Measurements from ENCODE around the gene CST11. TPM values are rescaled to one million over a fixed set of nuclear protein-coding genes. Genes with fewer than 3 reads are reported as not detected.

CST11 gene
- total RNA-seq, 4 donors from 2014 or later: not detected

DNA sequence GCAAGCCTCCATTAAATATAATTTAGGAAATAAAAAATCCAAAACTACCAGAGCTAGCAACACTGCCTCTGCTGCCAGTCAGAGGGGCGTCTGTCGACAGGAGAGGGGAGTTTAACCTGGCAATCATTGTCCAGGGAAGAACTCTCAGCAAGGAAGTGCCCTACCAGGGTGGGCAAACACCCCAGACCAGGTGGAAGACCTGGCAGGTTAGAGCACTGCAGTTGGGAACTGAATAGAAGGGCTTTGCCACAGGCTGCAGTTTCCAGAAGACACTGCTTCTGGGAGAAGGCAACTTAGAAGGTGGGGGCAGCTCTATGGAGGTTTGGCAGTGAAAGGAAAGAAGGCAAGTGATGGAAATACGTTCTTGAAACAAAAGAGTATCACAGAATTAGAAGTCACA is 42.9 kb downstream of the CST11 start:
- DNase-seq: no peak
- in situ Hi-C loops (cut with MboI; ENCODE audit: low sequenced_read_pairs in 4 of 4) (loop anchor here in 1 of 4 donors (25.0 kb wide), 1 partner anchor 203 kb away; the partner anchor contains the start of gene CST9), intact Hi-C loops (cut with DNase I; ENCODE audit: low total_unique reads) (no loop called here)
- TF ChIP-seq, protein P1, sequence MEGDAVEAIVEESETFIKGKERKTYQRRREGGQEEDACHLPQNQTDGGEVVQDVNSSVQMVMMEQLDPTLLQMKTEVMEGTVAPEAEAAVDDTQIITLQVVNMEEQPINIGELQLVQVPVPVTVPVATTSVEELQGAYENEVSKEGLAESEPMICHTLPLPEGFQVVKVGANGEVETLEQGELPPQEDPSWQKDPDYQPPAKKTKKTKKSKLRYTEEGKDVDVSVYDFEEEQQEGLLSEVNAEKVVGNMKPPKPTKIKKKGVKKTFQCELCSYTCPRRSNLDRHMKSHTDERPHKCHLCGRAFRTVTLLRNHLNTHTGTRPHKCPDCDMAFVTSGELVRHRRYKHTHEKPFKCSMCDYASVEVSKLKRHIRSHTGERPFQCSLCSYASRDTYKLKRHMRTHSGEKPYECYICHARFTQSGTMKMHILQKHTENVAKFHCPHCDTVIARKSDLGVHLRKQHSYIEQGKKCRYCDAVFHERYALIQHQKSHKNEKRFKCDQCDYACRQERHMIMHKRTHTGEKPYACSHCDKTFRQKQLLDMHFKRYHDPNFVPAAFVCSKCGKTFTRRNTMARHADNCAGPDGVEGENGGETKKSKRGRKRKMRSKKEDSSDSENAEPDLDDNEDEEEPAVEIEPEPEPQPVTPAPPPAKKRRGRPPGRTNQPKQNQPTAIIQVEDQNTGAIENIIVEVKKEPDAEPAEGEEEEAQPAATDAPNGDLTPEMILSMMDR (IDR thresholded peaks at IDR 0.05 in 4 of 5, conservative IDR thresholded peaks at IDR 0.05 in 1 of 5): no peak
- no peak for TF ChIP-seq POLR2A (IDR thresholded peaks at IDR 0.05)
- Histone ChIP-seq H3K27me3 (no peaks in the 10 kb centered on the region), H3K4me1 (peaks cover 51 to 58% of the 10 kb centered on the region in 2 donors), H3K9me3 (no peaks in the 10 kb centered on the region), H3K27ac (no peak overlapping the region), H3K4me3 (no peak overlapping the region), H3K36me3 (no peaks in the 10 kb centered on the region)
- no peak for ATAC-seq

DNA sequence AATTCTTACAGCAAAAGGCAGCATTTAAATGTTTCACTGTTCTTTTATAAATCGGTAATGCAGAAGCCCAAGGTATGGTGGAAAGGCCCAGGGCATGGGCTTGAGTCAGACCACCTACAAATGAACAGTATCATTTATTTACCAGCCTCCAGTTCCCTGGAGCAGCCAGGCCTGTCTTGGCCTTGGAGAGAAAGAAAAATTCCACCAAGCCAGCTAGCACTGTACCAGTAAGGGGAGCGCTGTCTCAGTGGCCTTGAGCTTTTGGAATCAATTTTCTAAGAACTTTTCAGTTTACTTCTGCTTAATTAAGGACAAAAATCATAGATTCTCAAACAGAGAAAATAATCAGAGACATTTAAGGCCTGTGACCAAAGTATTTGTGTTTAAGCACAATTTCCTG is 43.7 kb downstream of the CST11 start:
- intact Hi-C loops (cut with DNase I; ENCODE audit: low total_unique reads): no loop called here

DNA sequence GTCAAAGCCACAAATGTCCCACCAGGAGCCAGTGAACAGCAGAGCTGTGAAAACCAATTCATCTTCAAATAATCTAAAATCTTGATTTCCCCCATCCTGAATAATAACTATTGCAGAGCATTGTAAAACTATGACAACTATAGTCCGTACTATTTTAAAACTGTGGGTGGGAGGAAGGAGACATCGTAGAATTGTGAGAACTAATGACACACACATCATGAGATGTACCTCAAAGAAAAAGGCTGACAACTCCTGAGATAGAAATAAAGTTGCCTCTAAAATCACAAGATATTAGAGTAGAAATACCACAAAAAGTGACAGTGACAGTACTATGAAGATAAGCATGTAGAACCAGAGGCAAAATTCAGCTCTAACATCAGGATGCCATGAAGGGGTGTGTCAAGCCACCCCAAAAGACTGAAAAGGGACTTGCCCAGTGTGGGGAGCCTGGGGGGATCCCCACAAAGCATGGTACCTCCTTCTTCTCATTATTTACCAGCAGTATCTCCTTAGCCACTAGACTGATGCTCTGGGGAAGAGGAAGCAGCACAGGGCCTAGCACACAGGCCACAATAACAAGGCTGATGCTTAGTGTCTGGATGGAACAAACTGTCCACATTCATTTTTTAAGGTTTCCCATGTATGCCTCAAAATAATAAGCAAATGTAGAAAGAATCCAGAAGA is 44.8 kb downstream of the CST11 start:
- no peak for DNase-seq
- H3K9me3 ChIP-seq: no peaks in the 10 kb centered on the region
- H3K27ac ChIP-seq: no peak overlapping the region
- no peak for ATAC-seq
- no peaks in the 10 kb centered on the region for H3K27me3 ChIP-seq
- no peak overlapping the region for H3K4me3 ChIP-seq
- H3K36me3 ChIP-seq: no peaks in the 10 kb centered on the region
- TF ChIP-seq POLR2A (IDR thresholded peaks at IDR 0.05): no peak
- TF ChIP-seq, protein P1 (IDR thresholded peaks at IDR 0.05 in 4 of 5, conservative IDR thresholded peaks at IDR 0.05 in 1 of 5): no peak
- in situ Hi-C loops (cut with MboI; ENCODE audit: low sequenced_read_pairs in 4 of 4): loop anchor here in 1 of 4 donors (25.0 kb wide), 1 partner anchor 204 kb away; the partner anchor contains the start of gene CST9
- H3K4me1 ChIP-seq: peaks cover 49 to 57% of the 10 kb centered on the region in 2 donors
- intact Hi-C loops (cut with DNase I; ENCODE audit: low total_unique reads): no loop called here

More for the DNA sequence above, 43.7 kb downstream of the CST11 start:
- Histone ChIP-seq H3K36me3 (no peaks in the 10 kb centered on the region), H3K27me3 (no peaks in the 10 kb centered on the region), H3K4me3 (no peak overlapping the region), H3K27ac (no peak overlapping the region), H3K4me1 (peaks cover 53 to 58% of the 10 kb centered on the region in 2 donors), H3K9me3 (no peaks in the 10 kb centered on the region)
- DNase-seq (no peak), ATAC-seq (no peak)
- in situ Hi-C loops (cut with MboI; ENCODE audit: low sequenced_read_pairs in 4 of 4): loop anchor here in 1 of 4 donors (25.0 kb wide), 1 partner anchor 203 kb away; the partner anchor contains the start of gene CST9
- no peak for TF ChIP-seq POLR2A (IDR thresholded peaks at IDR 0.05)
- TF ChIP-seq, protein P1 (IDR thresholded peaks at IDR 0.05 in 4 of 5, conservative IDR thresholded peaks at IDR 0.05 in 1 of 5): no peak

DNA sequence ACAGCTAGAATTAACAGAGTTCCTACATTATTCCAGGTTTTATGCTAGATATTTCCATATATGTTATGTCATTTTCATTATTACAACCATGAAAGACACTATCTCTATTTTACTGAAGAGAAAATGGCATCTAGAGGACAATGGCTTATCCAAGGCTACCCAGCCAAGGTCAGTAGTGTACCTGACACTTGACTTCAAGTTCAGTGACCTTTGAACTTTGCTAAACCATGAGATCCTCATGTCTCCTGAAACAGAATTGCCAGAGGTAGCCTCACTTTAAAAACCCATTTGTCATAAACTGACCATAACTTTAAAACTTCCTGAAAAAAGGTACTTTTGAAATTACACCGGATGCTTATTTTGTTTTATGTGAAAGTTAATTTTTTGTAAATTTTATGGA is 45.8 kb downstream of the CST11 start:
- intact Hi-C loops (cut with DNase I; ENCODE audit: low total_unique reads): no loop called here
- TF ChIP-seq, protein P1 (IDR thresholded peaks at IDR 0.05 in 4 of 5, conservative IDR thresholded peaks at IDR 0.05 in 1 of 5): no peak
- TF ChIP-seq POLR2A (IDR thresholded peaks at IDR 0.05): no peak
- ATAC-seq: no peak

More for the DNA sequence above, 45.8 kb downstream of the CST11 start:
- Histone ChIP-seq H3K27me3 (no peaks in the 10 kb centered on the region), H3K36me3 (no peaks in the 10 kb centered on the region), H3K4me3 (no peak overlapping the region), H3K27ac (no peak overlapping the region), H3K9me3 (no peaks in the 10 kb centered on the region), H3K4me1 (peaks cover 39 to 51% of the 10 kb centered on the region in 2 donors)
- in situ Hi-C loops (cut with MboI; ENCODE audit: low sequenced_read_pairs in 4 of 4): loop anchor here in 1 of 4 donors (25.0 kb wide), 1 partner anchor 205 kb away; the partner anchor contains the start of gene CST9
- DNase-seq: no peak
